Bronchial epithelial cell (primary cell): ENCODE results near the gene SAP30BP. TPM values are rescaled to one million over a fixed set of nuclear protein-coding genes. Genes with fewer than 3 reads are reported as not detected.

Experiments
- DNase-seq: peaks from one replicate; pipeline ENCODE4 v3.0.0-alpha.2; 2010; ENCODE audit warnings: low read depth
- FAIRE-seq: peaks from 2 replicates; lab custom pipeline; 2011; peaks lifted over from hg19 to GRCh38; lab: Jason Lieb, UNC
- H3K27me3 ChIP-seq: 2 replicates; pipeline ENCODE4 v1.5.1; 2011; ENCODE audit warnings: low read length; ENCODE audit not compliant: control insufficient read depth, insufficient read depth
- H3K36me3 ChIP-seq: 2 replicates; pipeline ENCODE4 v1.5.1; 2011; ENCODE audit warnings: low read length; ENCODE audit not compliant: control insufficient read depth, insufficient read depth
- H3K4me3 ChIP-seq: 2 replicates; pipeline ENCODE4 v1.5.1; 2011; ENCODE audit warnings: mild to moderate bottlenecking, low read depth, low read length, control low read depth
- total RNA-seq: library from RNA; depleted of rRNA; stranded (reverse); fragments of >200 nt; gene quantifications from 2 replicates; pipeline ENCODE4 v1.2.1, GENCODE V29; 2014
- TF ChIP-seq, protein P1 (sequence below): IDR thresholded peaks from 2 replicates; pipeline ENCODE4 v1.5.1; 2011; ENCODE audit warnings: mild to moderate bottlenecking, moderate library complexity, low read length, control low read depth, inconsistent platforms; ENCODE audit not compliant: insufficient read depth, severe bottlenecking

SAP30BP gene
- total RNA-seq, 1 donor from 2014 or later, result 58.4 TPM

DNA sequence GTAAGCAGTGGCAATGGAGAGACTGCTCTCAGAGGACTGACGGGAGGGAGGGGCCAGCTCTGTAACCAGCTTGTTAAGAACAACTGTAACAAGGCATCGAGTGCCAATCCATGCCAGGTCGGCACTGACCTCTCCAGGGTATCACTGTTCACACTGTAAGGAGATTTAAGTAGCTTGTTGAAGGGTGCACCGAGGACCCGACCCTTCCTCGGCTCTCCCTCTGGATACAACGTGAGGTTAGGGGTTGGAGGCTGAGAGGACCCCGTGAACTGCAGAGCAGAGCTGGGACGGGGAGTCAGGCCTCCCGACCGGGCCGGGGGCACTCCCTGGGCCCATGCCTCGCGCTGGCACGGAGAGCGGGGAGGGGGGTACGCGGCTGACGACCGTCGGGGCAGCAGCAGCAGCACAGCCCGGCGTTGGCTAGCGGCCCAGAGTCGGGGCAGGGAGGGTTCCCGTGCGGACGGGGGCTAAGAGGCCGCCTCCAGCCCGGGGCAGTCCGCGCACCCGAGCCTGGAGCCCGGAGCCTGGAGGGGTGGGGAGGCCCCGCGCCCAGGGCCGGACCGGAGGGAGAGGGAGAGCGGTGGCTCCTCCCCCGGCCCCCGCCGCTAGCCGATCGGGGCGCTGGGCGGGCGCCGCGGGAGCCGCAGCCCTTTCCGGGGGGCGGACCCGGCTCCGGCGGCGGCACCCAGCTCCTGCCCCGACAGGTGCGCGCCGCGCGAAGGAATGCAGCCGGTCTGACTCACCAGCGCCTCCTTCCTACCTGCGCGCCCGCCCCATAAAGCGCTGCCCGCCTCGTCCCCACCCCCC, 53.7 kb downstream of the SAP30BP start, which contains the start of gene ITGB4:
Gene ITGB4, plus strand, starts transcription at position 804 of the 807 bp plus-strand sequence. CDS start 3,245 bp downstream, outside the sequence.
- Histone ChIP-seq H3K27me3 (no peaks in the 10 kb centered on the region), H3K4me3 (peak within 1 kb of the TSS; percentile 97), H3K36me3 (peaks cover 18% of the 10 kb centered on the region)
- FAIRE-seq, result no peak
- peak; percentile 79 for DNase-seq
- TF ChIP-seq, protein P1, sequence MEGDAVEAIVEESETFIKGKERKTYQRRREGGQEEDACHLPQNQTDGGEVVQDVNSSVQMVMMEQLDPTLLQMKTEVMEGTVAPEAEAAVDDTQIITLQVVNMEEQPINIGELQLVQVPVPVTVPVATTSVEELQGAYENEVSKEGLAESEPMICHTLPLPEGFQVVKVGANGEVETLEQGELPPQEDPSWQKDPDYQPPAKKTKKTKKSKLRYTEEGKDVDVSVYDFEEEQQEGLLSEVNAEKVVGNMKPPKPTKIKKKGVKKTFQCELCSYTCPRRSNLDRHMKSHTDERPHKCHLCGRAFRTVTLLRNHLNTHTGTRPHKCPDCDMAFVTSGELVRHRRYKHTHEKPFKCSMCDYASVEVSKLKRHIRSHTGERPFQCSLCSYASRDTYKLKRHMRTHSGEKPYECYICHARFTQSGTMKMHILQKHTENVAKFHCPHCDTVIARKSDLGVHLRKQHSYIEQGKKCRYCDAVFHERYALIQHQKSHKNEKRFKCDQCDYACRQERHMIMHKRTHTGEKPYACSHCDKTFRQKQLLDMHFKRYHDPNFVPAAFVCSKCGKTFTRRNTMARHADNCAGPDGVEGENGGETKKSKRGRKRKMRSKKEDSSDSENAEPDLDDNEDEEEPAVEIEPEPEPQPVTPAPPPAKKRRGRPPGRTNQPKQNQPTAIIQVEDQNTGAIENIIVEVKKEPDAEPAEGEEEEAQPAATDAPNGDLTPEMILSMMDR, result no peak

DNA sequence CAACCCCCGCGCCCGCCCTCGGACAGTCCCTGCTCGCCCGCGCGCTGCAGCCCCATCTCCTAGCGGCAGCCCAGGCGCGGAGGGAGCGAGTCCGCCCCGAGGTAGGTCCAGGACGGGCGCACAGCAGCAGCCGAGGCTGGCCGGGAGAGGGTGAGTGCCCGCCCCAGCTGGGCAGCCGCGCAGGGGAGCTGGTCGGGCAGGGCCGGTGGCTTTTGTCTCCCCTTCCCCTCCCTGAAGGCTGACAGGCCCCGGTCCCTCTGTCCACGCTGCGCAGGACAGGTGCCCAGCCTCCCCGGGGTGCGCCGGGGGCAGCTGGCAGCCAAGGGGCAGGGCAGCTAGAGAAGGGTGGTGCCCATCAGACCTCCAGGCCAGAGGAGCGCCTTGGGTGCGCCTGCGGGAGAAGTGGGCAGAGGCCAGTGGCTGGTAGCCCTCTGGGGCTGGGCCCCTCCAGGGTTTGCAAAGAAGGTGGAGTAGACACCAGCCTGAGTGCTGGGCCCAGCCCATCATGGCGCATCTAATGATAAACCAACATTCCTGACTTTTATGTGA, 54.4 kb downstream of the SAP30BP start:
- TF ChIP-seq, protein P1, result no peak
- Histone ChIP-seq H3K4me3 (peak overlapping the region; percentile 97), H3K36me3 (peaks cover 24% of the 10 kb centered on the region), H3K27me3 (no peaks in the 10 kb centered on the region)
- DNase-seq, result no peak
- FAIRE-seq, result no peak

DNA sequence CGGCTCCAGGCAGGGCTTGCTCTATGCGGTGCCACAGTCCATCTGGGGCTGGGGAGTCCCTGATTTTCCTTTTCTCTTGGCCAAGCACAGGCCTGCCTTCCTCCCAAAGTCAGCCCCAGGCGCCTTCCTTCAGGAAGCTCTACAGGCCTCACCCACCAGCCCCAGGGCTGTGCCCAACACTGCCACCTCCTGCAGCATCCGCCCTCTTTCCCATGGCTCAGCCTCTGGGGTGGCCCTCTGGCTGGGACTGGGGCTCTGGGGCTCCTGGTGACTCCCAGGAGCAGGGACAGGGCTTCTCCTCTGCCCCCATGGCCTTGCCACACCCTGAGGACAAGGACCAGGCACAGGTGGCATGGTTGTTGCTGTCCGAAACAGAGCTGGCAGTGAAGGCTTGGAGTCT, 54.9 kb downstream of the SAP30BP start:
- FAIRE-seq, result no peak
- H3K36me3 ChIP-seq, result peaks cover 25% of the 10 kb centered on the region
- no peaks in the 10 kb centered on the region for H3K27me3 ChIP-seq
- TF ChIP-seq, protein P1, result no peak
- no peak for DNase-seq
- peak overlapping the region; percentile 97 for H3K4me3 ChIP-seq

DNA sequence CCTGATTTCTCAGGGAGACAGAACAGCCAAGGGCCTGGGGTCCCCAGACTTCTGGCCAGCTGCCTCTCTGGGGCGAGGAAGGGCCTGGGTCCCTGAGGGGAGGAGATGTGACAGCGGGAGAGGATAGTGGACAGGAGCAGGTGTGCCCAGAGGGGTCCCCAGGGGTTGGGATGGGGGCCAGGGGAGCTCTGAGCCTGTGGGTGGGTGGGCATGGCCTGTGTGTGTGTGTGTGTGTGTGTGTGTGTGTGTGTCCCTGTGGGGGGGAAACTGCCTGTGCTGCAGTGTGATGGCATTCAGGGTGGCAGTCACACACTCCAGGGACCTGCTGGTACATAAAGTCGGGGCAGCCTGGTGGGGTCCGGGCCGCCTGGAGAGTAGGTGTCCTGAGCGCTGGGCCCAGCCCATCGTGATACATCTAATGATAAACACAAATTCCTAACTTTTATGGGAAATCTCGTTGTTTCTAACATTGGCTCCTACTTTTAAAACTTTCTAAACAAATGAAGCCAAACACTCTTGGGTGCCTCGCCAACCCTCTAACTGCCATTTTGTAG, 55.5 kb downstream of the SAP30BP start:
- TF ChIP-seq, protein P1, result no peak
- FAIRE-seq (no peak), DNase-seq (no peak)
- Histone ChIP-seq H3K4me3 (peak overlapping the region; percentile 97), H3K27me3 (no peaks in the 10 kb centered on the region), H3K36me3 (peaks cover 31% of the 10 kb centered on the region)

DNA sequence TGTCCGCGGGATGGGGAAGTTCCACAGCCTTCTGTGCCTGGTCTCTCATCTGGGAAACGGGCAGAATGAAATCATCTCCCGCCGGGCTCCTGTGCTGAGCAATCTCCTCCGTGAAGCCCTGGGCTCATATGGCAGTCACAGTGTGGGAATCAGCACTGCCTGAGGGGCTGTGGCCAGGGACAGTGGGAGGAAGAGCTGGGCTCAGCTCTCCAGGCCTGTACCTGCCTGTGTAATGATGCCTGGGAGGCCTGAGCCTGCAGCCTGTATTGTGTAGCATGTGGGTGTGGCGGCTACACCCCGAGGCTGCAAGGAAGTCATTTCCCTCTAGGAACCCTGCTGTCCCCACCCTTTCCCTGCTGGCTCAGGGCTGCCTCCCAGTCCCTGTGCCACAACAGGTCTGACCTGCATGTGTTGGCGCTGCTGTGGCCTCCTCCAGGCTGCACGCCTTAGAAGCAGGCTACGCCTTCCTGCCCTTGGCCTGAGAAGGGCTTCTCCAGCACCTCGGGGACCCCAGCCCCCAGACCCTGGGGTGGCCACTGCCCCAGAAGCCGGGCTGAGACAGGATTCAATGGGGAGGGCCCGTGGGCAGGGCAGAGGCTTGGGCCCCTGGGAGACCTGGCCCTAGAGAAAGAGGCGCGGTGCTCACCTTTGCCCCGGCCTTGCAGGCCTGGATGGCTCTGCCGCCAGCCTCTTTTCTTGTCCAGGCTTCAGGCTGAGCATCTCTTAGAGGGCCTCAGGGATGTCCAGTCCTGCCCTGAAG, 56.2 kb downstream of the SAP30BP start:
- H3K27me3 ChIP-seq, result no peaks in the 10 kb centered on the region
- peaks cover 38% of the 10 kb centered on the region for H3K36me3 ChIP-seq
- TF ChIP-seq, protein P1, result no peak
- H3K4me3 ChIP-seq, result peak overlapping the region; percentile 97
- FAIRE-seq (peak; percentile 28), DNase-seq (peak; percentile 72)
